ENCODE results near the gene ITGB2. TPM values are rescaled to one million over a fixed set of nuclear protein-coding genes. Genes with fewer than 3 reads are reported as not detected.

The ITGB2 gene
- total RNA-seq, 1 experiment from 2014 or later: 6.0 TPM

DNA sequence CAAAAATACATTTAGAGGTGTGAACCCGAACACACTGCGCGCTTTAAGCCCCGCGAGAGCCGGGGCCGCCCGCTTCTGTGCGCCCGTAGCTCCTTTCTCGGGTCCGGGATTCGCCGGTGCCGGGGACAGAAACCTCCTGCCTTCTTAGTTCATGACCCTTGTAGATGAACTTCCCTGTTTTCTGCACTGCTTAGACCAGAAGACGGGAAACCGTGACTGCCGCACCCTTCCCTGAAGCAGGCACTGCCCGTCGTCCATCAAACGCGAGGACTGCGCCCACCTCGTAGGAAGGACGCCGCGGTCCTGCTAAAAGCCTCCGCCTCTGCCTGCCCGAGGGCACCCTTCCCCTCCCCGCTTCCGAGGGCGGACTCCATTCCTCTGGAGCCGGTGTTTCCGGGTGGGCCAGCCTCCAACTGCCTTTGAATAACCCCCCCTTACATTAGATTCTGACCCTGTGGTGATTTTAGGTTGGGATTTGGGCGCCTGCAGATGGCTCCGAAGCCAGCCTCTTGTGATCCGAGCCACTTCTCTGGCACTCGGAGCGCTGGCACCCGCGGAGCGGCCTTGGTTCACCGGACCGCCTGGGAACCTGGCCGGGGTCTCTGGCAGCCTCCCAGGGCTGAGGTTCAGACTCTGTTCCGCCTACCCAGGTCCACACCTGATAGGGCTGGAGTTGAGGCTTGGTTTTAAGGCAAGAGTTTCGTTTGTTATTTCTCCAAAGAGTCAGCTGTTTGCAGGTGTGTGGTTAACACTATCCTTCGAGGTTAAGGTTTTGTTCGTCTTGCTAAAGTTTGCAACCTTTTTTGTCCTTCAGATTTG lies 46.0 kb downstream of the ITGB2 start:
- POLR2A ChIA-PET (ENCODE audit: unreplicated experiment): no interaction called here

DNA sequence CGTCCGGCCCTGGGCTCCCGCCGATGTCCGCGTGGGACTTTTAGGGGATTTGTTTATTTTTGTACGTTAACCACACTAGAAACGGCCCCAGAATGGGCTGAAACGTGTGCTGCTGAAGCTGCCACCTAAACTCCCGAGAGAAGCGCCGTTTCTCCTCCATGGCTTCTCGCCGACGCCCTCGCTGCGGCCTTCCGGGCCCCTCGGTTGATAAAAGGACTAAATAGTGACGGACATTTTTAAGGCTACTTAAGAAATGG lies 46.5 kb downstream of the ITGB2 start:
- peak overlapping the region; percentile 96 for H3K4me2 ChIP-seq
- no peaks in the 10 kb centered on the region for H3K9me3 ChIP-seq (ENCODE audit: insufficient read depth, low read depth)
- no peaks in the 10 kb centered on the region for H3K9me2 ChIP-seq (ENCODE audit: insufficient read depth)
- ChIA-PET POLR2A (ENCODE audit: unreplicated experiment) (interaction anchor here (0.5 to 1.1 kb wide), 3 partner anchors 9 to 54 kb away, joined by 3 to 11 read pairs (median 10); no protein-coding TSS in a partner anchor), CTCF (interaction anchor here (0.5 kb wide), 1 partner anchor 76 kb away, joined by 6 read pairs; no protein-coding TSS in a partner anchor)
- H3F3A ChIP-seq (ENCODE audit: insufficient read depth, low read depth): peaks cover 54% of the 10 kb centered on the region
- H3K27me3 ChIP-seq (ENCODE audit: insufficient read depth, low read depth): no peaks in the 10 kb centered on the region
- no peaks in the 10 kb centered on the region; the same call in 1 of the 2 replicates for H3K36me3 ChIP-seq (ENCODE audit: low read depth)
- BruUV-seq (replicated peaks): TSS peak; percentile 82
- intact Hi-C loops (cut with micrococcal nuclease; ENCODE audit: unreplicated experiment): loop anchor here (2.0 to 5.0 kb wide), 3 partner anchors 38 to 73 kb away; partner anchors contain the start of genes SUMO3 and UBE2G2
- peaks cover 56% of the 10 kb centered on the region for H3K4me1 ChIP-seq (replicated peaks; ENCODE audit: insufficient read depth)
- H3K27ac ChIP-seq: peak overlapping the region; percentile 87
- peak overlapping the region; percentile 75 for H3K4me3 ChIP-seq
- TF ChIP-seq, protein P1, sequence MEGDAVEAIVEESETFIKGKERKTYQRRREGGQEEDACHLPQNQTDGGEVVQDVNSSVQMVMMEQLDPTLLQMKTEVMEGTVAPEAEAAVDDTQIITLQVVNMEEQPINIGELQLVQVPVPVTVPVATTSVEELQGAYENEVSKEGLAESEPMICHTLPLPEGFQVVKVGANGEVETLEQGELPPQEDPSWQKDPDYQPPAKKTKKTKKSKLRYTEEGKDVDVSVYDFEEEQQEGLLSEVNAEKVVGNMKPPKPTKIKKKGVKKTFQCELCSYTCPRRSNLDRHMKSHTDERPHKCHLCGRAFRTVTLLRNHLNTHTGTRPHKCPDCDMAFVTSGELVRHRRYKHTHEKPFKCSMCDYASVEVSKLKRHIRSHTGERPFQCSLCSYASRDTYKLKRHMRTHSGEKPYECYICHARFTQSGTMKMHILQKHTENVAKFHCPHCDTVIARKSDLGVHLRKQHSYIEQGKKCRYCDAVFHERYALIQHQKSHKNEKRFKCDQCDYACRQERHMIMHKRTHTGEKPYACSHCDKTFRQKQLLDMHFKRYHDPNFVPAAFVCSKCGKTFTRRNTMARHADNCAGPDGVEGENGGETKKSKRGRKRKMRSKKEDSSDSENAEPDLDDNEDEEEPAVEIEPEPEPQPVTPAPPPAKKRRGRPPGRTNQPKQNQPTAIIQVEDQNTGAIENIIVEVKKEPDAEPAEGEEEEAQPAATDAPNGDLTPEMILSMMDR (conservative IDR thresholded peaks at IDR 0.05): no peak
- TF ChIP-seq EZH2 (IDR thresholded peaks at IDR 0.05; ENCODE audit: low read depth): no peak
- H3K79me2 ChIP-seq (ENCODE audit: low read depth): peaks cover 36% of the 10 kb centered on the region
- peak overlapping the region; percentile 77 for H2AFZ ChIP-seq
- peaks cover 18% of the 10 kb centered on the region for H4K20me1 ChIP-seq (ENCODE audit: insufficient read depth)
- DNase-seq: no peak

More for the DNA sequence above, 46.0 kb downstream of the ITGB2 start:
- peaks cover 54% of the 10 kb centered on the region for H3K4me1 ChIP-seq (replicated peaks; ENCODE audit: insufficient read depth)
- H4K20me1 ChIP-seq (ENCODE audit: insufficient read depth): peaks cover 18% of the 10 kb centered on the region
- no TSS peak for BruUV-seq (replicated peaks)
- no peaks in the 10 kb centered on the region for H3K27me3 ChIP-seq (ENCODE audit: insufficient read depth, low read depth)
- CTCF ChIA-PET: interaction anchor here (0.5 kb wide), 1 partner anchor 936 kb away, joined by 10 read pairs; no protein-coding TSS in a partner anchor
- H2AFZ ChIP-seq: peak overlapping the region; percentile 77
- peaks cover 31% of the 10 kb centered on the region for H3K79me2 ChIP-seq (ENCODE audit: low read depth)
- peak overlapping the region; percentile 87 for H3K27ac ChIP-seq
- intact Hi-C loops (cut with micrococcal nuclease; ENCODE audit: unreplicated experiment): loop anchor here (2.0 to 5.0 kb wide), 3 partner anchors 38 to 74 kb away; partner anchors contain the start of genes SUMO3 and UBE2G2
- H3K36me3 ChIP-seq (ENCODE audit: low read depth): no peaks in the 10 kb centered on the region
- H3K9me3 ChIP-seq (ENCODE audit: insufficient read depth, low read depth): no peaks in the 10 kb centered on the region
- TF ChIP-seq EZH2 (IDR thresholded peaks at IDR 0.05; ENCODE audit: low read depth): no peak
- TF ChIP-seq, protein P1 (conservative IDR thresholded peaks at IDR 0.05): no peak
- H3K4me3 ChIP-seq: peak overlapping the region; percentile 75
- H3K4me2 ChIP-seq: peak overlapping the region; percentile 96
- H3F3A ChIP-seq (ENCODE audit: insufficient read depth, low read depth): peaks cover 48% of the 10 kb centered on the region
- no peaks in the 10 kb centered on the region for H3K9me2 ChIP-seq (ENCODE audit: insufficient read depth)
- peak in 1 of 2 experiments; percentile 51 for DNase-seq

DNA sequence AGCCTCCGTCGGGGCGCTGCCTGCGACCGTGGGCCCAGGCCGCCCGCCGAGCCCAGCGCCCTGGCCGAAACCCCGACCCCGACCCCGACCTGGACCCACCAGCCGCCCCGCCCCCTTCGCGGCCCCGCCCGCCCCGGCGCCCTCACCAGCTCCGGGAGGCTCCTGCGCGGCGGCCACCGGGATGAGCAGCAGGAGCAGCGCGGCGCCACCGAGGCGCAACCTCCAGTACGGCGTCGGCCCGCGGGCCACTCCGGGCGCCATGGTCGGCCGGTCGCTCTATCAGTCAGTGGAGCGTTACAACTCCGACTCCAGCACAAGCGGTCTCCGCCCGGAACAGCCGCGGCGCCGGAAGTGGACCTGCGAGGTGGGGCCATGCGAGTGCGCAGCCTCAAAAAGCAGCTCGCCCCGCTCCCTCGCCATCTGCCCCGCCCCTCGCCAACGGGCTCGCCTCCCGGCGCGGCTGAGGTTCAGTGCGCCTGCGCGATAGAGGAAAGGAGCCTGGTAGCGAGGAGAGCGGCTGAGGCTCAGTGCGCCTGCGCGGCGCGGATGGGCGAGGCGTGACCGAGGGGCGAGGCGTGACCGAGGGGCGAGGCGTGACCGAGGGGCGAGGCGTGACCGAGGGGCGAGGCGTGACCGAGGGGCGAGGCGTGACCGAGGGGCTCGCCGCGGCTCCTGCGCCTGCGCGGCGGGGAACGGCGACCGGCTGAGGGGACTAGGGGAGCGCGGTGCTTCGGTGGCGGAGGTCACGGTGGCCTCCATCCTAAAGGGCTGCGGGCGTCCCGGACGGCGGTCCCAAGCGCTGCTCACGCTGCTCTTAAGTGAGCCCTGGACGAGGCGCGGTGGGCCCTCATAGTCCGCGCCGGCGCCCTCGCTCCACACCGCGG lies 47.1 kb downstream of the ITGB2 start, which contains the start of gene PTTG1IP:
Gene PTTG1IP (minus strand): TSS at position 335 of the 884 bp plus-strand sequence. CDS start 74 bp downstream, at position 261.
- peaks cover 58% of the 10 kb centered on the region for H3F3A ChIP-seq (ENCODE audit: insufficient read depth, low read depth)
- H3K4me2 ChIP-seq: peak within 1 kb of the TSS; percentile 97
- peak within 1 kb of the TSS; percentile 77 for H2AFZ ChIP-seq
- peak within 1 kb of the TSS; percentile 87 for H3K27ac ChIP-seq
- H3K9me3 ChIP-seq (ENCODE audit: insufficient read depth, low read depth): no peaks in the 10 kb centered on the region
- no peak for TF ChIP-seq EZH2 (IDR thresholded peaks at IDR 0.05; ENCODE audit: low read depth)
- TF ChIP-seq, protein P1 (conservative IDR thresholded peaks at IDR 0.05): no peak
- no peaks in the 10 kb centered on the region for H3K9me2 ChIP-seq (ENCODE audit: insufficient read depth)
- CTCF ChIA-PET: interaction anchor here (0.5 kb wide), 1 partner anchor 77 kb away, joined by 6 read pairs; no protein-coding TSS in a partner anchor
- peak within 1 kb of the TSS; percentile 75 for H3K4me3 ChIP-seq
- H3K4me1 ChIP-seq (replicated peaks; ENCODE audit: insufficient read depth): peaks cover 56% of the 10 kb centered on the region
- BruUV-seq (replicated peaks): no TSS peak
- POLR2A ChIA-PET (ENCODE audit: unreplicated experiment): interaction anchor here (0.5 to 1.2 kb wide), 6 partner anchors 9 to 554 kb away, joined by 3 to 11 read pairs (median 6); no protein-coding TSS in a partner anchor
- peaks cover 42% of the 10 kb centered on the region for H3K79me2 ChIP-seq (ENCODE audit: low read depth)
- peak; percentile 86 to 97 for DNase-seq
- intact Hi-C loops (cut with micrococcal nuclease; ENCODE audit: unreplicated experiment): loop anchor here (2.0 to 5.0 kb wide), 3 partner anchors 39 to 73 kb away; partner anchors contain the start of genes SUMO3 and UBE2G2
- H4K20me1 ChIP-seq (ENCODE audit: insufficient read depth): peaks cover 18% of the 10 kb centered on the region
- H3K36me3 ChIP-seq (ENCODE audit: low read depth): no peaks in the 10 kb centered on the region; the same call in 1 of the 2 replicates
- no peaks in the 10 kb centered on the region for H3K27me3 ChIP-seq (ENCODE audit: insufficient read depth, low read depth)
